Smooth muscle cell (in vitro differentiated cells): Measurements from ENCODE around the gene SCML2. TPM values are rescaled to one million over a fixed set of nuclear protein-coding genes. Genes with fewer than 3 reads are reported as not detected.
"Not testable (repeated sequence)": the region's sequence is repeated elsewhere in the genome, so short reads cannot be mapped to it uniquely, and the experiment has no call there.

ENCODE experiments used
- DNase-seq: peaks from one replicate; lab custom pipeline; 2025; ENCODE audit not compliant: unreplicated experiment; lab: John Stamatoyannopoulos, UW
- H2AFZ ChIP-seq: fragments of 200-600 bp; sonication (generic); 2 replicates; pipeline ENCODE4 v1.6.0; 2016; ENCODE audit warnings: antibody characterized with exemption, low read depth, mild to moderate bottlenecking
- H3F3A ChIP-seq: fragments of 200-600 bp; sonication (generic); 2 replicates; pipeline ENCODE4 v1.6.0; 2017; ENCODE audit warnings: antibody characterized with exemption, low read depth
- H3K27ac ChIP-seq: fragments of 200-600 bp; sonication (generic); 2 replicates; pipeline ENCODE4 v1.5.1; 2016; ENCODE audit warnings: low read depth, mild to moderate bottlenecking
- H3K27me3 ChIP-seq: fragments of 200-600 bp; sonication (generic); 2 replicates; pipeline ENCODE4 v1.6.1; 2016; ENCODE audit warnings: low read depth, mild to moderate bottlenecking
- H3K36me3 ChIP-seq: fragments of 200-600 bp; sonication (generic); 2 replicates; pipeline ENCODE4 v1.5.1; 2016; ENCODE audit warnings: low read depth
- H3K4me1 ChIP-seq: fragments of 200-600 bp; sonication (generic); 2 replicates; pipeline ENCODE4 v1.5.1; 2016; ENCODE audit warnings: low read depth
- H3K4me2 ChIP-seq: fragments of 200-600 bp; sonication (generic); 2 replicates; pipeline ENCODE4 v1.6.0; 2016; ENCODE audit warnings: mild to moderate bottlenecking
- H3K4me3 ChIP-seq: fragments of 200-600 bp; sonication (generic); 2 replicates; pipeline ENCODE4 v1.5.1; 2016; ENCODE audit warnings: mild to moderate bottlenecking
- H3K79me2 ChIP-seq: fragments of 200-600 bp; sonication (generic); 2 replicates; pipeline ENCODE4 v1.6.0; 2016; ENCODE audit warnings: low read depth, mild to moderate bottlenecking
- H3K9ac ChIP-seq: fragments of 200-600 bp; sonication (generic); 2 replicates; pipeline ENCODE4 v1.6.0; 2016; ENCODE audit warnings: low read depth
- H3K9me3 ChIP-seq: fragments of 200-600 bp; sonication (generic); replicated peaks from 2 replicates; pipeline ENCODE4 v1.5.1; 2016; ENCODE audit warnings: low read depth
- H4K20me1 ChIP-seq: fragments of 200-600 bp; sonication (generic); 2 replicates; pipeline ENCODE4 v1.6.0; 2016; ENCODE audit warnings: low read depth
- WGBS: methylation state at CpG from one replicate; pipeline ENCODE4 v1.1.7; 2016; ENCODE audit warnings: low lambda C conversion rate; 5-methylcytosine and 5-hydroxymethylcytosine counted together
- polyA plus RNA-seq: library from polyadenylated mRNA; unstranded; fragments of >200 nt; fragmentation: Nextera tagmentation; extraction: Ambion mirVana; gene quantifications from 2 replicates; pipeline ENCODE4 v1.2.1, GENCODE V29; 2016
- total RNA-seq: library from RNA; depleted of rRNA; stranded (reverse); fragments of >200 nt; gene quantifications from 2 replicates; pipeline ENCODE4 v1.2.3, GENCODE V29; 2014
- TF ChIP-seq, protein P1 (sequence below): fragments of 200-600 bp; sonication (generic); IDR thresholded peaks from 2 replicates; pipeline ENCODE4 v1.5.1; 2017; ENCODE audit warnings: borderline replicate concordance, mild to moderate bottlenecking, antibody characterized with exemption; ENCODE audit not compliant: insufficient read depth, poor library complexity, severe bottlenecking

Gene SCML2
- total and polyA plus RNA-seq, 2 experiments from 2014 or later: 1.5 to 1.8 TPM

DNA sequence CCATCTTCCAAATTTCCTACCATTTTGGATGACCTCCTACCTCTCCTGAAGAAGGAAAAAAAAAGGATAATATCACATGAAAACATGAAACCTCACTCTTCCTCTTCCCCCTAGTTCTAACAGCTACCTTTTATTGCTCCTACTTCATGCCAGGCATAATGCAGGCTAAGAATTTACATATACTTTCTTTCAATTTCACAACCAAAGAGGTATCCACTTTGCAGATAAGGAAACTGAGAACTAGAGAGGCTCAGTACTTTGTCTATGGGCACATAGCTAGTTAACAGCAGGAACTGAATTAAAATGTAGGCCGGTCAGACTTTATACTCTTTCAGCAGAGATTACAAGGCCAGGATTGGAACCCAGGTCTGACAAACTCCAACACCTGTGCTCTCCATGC, 99.4 kb downstream of the SCML2 start:
- Histone ChIP-seq H3K4me1 (no peaks in the 10 kb centered on the region), H3K9me3 (no peaks in the 10 kb centered on the region), H2AFZ (no peak overlapping the region), H3K27ac (no peak overlapping the region), H3K9ac (no peak overlapping the region), H3K36me3 (no peaks in the 10 kb centered on the region), H3K4me2 (no peak overlapping the region), H4K20me1 (no peaks in the 10 kb centered on the region), H3K27me3 (no peaks in the 10 kb centered on the region), H3F3A (no peaks in the 10 kb centered on the region), H3K79me2 (no peaks in the 10 kb centered on the region), H3K4me3 (no peak overlapping the region)
- DNase-seq: no peak
- 96% methylated on average over 1 of the region's 1 CpG for WGBS
- TF ChIP-seq, protein P1, sequence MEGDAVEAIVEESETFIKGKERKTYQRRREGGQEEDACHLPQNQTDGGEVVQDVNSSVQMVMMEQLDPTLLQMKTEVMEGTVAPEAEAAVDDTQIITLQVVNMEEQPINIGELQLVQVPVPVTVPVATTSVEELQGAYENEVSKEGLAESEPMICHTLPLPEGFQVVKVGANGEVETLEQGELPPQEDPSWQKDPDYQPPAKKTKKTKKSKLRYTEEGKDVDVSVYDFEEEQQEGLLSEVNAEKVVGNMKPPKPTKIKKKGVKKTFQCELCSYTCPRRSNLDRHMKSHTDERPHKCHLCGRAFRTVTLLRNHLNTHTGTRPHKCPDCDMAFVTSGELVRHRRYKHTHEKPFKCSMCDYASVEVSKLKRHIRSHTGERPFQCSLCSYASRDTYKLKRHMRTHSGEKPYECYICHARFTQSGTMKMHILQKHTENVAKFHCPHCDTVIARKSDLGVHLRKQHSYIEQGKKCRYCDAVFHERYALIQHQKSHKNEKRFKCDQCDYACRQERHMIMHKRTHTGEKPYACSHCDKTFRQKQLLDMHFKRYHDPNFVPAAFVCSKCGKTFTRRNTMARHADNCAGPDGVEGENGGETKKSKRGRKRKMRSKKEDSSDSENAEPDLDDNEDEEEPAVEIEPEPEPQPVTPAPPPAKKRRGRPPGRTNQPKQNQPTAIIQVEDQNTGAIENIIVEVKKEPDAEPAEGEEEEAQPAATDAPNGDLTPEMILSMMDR: no peak

DNA sequence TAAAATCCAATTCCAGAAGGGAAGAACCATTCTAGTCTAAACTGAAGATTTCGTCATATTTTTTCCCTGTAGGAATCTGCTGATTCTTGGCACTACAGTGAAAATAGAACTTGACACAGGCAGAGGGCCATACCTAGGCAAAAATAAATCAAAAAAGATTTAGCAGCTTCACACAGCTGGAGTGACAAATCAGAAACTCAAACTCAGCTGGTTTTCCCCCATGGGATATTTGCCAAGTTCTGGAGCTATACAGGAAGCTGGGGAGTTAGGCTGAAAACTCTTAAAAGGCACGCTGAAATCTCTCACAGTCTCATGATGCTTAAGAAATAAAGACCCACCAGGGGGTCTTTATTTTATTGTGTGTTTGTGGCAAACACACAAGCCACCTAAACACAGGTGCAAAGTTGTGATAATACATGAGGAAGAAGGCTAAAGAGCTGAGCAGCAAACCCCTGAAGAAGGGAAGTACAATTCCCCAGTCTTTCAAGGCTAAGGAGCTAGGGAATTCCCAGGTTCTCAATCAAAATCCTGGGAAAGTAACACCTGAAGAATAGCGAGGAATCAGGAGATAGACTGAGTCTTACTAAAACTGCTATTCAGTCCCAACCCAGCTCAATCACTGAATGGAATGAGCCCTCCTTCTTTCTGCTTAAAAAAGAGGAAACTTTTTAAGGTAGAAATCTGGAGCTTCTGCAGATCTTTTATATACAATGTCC, 101.7 kb downstream of the SCML2 start:
- TF ChIP-seq, protein P1: no peak
- no peaks in the 10 kb centered on the region for H3F3A ChIP-seq
- no peaks in the 10 kb centered on the region for H3K79me2 ChIP-seq
- H3K36me3 ChIP-seq: no peaks in the 10 kb centered on the region
- no peak overlapping the region for H2AFZ ChIP-seq
- H3K27ac ChIP-seq: no peak overlapping the region
- no peak for DNase-seq
- H3K9me3 ChIP-seq: no peaks in the 10 kb centered on the region
- no peaks in the 10 kb centered on the region for H3K27me3 ChIP-seq
- H3K9ac ChIP-seq: no peak overlapping the region
- no peak overlapping the region for H3K4me2 ChIP-seq
- WGBS: 65% methylated on average over 3 of the region's 3 CpGs
- H3K4me1 ChIP-seq: no peaks in the 10 kb centered on the region
- no peak overlapping the region for H3K4me3 ChIP-seq
- H4K20me1 ChIP-seq: no peaks in the 10 kb centered on the region

DNA sequence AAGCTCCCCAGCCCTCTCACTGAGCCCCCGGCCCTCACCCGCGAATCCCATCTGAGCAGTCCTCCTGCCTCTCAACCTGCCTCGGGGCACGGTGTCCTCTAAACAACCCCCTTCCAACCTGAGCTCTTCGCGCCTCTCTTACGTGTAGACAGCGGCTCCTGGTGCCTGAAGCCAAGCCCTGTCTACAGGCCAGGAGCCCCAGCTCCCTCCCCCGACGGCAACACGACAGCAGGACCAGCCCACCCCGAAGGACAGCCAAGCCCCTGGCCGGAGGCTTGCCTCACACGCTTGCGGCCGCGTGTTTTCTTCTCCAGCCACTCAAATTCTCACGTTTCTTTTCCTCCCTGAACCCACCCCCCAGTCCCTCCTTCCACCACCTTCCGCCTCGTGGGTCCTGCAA, 124.8 kb downstream of the SCML2 start:
- not testable (repeated sequence) for H3K9me3 ChIP-seq, H3K9ac ChIP-seq, H2AFZ ChIP-seq, H3K79me2 ChIP-seq, H3F3A ChIP-seq, H3K36me3 ChIP-seq, H3K27ac ChIP-seq, H3K4me1 ChIP-seq, DNase-seq, H3K27me3 ChIP-seq, H3K4me2 ChIP-seq, H3K4me3 ChIP-seq, H4K20me1 ChIP-seq
- 94% methylated on average over 17 of the region's 21 CpGs for WGBS

DNA sequence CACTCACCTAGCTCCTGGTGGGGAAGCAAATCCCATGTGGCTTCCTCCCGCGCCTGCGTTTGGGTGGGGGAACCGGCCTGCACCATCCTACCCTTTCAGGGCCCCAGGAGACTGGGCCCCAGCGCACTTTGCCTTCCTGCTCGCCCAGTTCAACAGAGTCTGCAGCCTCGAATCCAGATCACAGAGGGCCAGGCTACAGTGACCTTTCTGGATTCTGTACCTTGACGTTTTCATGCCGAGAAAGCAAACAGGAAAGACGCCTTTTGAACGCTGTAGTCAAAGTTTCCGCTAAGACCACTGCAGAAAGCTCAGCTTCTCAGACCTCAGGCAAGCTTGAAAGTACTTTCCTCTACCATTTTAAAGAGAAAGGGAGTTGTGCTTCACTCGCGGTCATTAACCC, 126.4 kb downstream of the SCML2 start:
- 86% methylated on average over 14 of the region's 14 CpGs for WGBS
- no peaks in the 10 kb centered on the region for H3K27me3 ChIP-seq
- DNase-seq: no peak
- H3K4me1 ChIP-seq: no peaks in the 10 kb centered on the region
- H3K4me3 ChIP-seq: no peak overlapping the region
- H3F3A ChIP-seq: no peaks in the 10 kb centered on the region
- H3K36me3 ChIP-seq: no peaks in the 10 kb centered on the region
- H3K79me2 ChIP-seq: no peaks in the 10 kb centered on the region
- TF ChIP-seq, protein P1: no peak
- no peaks in the 10 kb centered on the region for H3K9me3 ChIP-seq
- H3K9ac ChIP-seq: no peak overlapping the region
- no peak overlapping the region for H3K4me2 ChIP-seq
- H3K27ac ChIP-seq: no peak overlapping the region
- H2AFZ ChIP-seq: no peak overlapping the region
- H4K20me1 ChIP-seq: no peaks in the 10 kb centered on the region
